A673 (cell line): ENCODE results near the gene SPATS2L. TPM values are rescaled to one million over a fixed set of nuclear protein-coding genes. Genes with fewer than 3 reads are reported as not detected.

Experiments used
- BruUV-seq: library from RNA; stranded (reverse); fragments of 400-500 nt; replicated peaks from 2 replicates; lab custom pipeline; 2021; lab: Mats Ljungman, UMichigan
- CTCF ChIA-PET: fragments of 300-600 bp; sonication (Branson Sonifier 250); formaldehyde crosslinking; loops from one replicate; lab custom pipeline; 2022; ENCODE audit warnings: antibody characterized with exemption; lab: Charles Lee
- POLR2A ChIA-PET: fragments of 300-600 bp; sonication (Branson Sonifier 250); formaldehyde crosslinking; loops from one replicate; lab custom pipeline; 2022; ENCODE audit warnings: antibody characterized with exemption; ENCODE audit not compliant: low non-redundant PET; lab: Charles Lee
- DNase-seq: peaks from one replicate; pipeline ENCODE4 v3.0.0-alpha.2; 2015; ENCODE audit warnings: low spot score
- H3K27ac ChIP-seq: fragments of 200-600 bp; sonication (generic); 2 replicates; pipeline ENCODE4 v1.5.1; 2016; ENCODE audit warnings: mixed run types, low read depth, mild to moderate bottlenecking, mixed read lengths, antibody characterized with exemption, low read length; ENCODE audit not compliant: poor library complexity, severe bottlenecking
- H3K27me3 ChIP-seq: fragments of 200-600 bp; sonication (generic); replicated peaks from 2 replicates; pipeline ENCODE4 v1.6.1; 2017; ENCODE audit warnings: mixed run types, low read depth, mild to moderate bottlenecking, mixed read lengths, antibody characterized with exemption, low read length; ENCODE audit not compliant: insufficient read depth, poor library complexity
- H3K36me3 ChIP-seq: fragments of 200-600 bp; sonication (generic); 2 replicates; pipeline ENCODE4 v1.6.1; 2016; ENCODE audit warnings: mixed run types, mild to moderate bottlenecking, mixed read lengths, antibody characterized with exemption, low read length; ENCODE audit not compliant: insufficient read depth, poor library complexity, severe bottlenecking
- H3K4me1 ChIP-seq: fragments of 200-600 bp; sonication (generic); 2 replicates; pipeline ENCODE4 v1.6.1; 2017; ENCODE audit warnings: mixed run types, mild to moderate bottlenecking, mixed read lengths, antibody characterized with exemption, low read length; ENCODE audit not compliant: insufficient read depth, poor library complexity, severe bottlenecking
- H3K4me3 ChIP-seq: fragments of 200-600 bp; sonication (generic); 2 replicates; pipeline ENCODE4 v1.5.1; 2016; ENCODE audit warnings: low read depth, mixed run types, mild to moderate bottlenecking, mixed read lengths, low read length; ENCODE audit not compliant: poor library complexity, severe bottlenecking
- H3K9me3 ChIP-seq: fragments of 200-600 bp; sonication (generic); 2 replicates; pipeline ENCODE4 v1.6.1; 2016; ENCODE audit warnings: mixed run types, low read depth, mild to moderate bottlenecking, mixed read lengths, antibody characterized with exemption, low read length; ENCODE audit not compliant: poor library complexity, severe bottlenecking
- CTCF ChIP-seq: fragments of 300-800, 200-600 bp; sonication (generic); conservative IDR thresholded peaks from 2 replicates; pipeline ENCODE4 v1.5.1; 2017; ENCODE audit warnings: low read depth, mild to moderate bottlenecking, antibody characterized with exemption, low read length, moderate library complexity, mixed read lengths
- EZH2 ChIP-seq: fragments of 200-600 bp; sonication (generic); IDR thresholded peaks from 2 replicates; pipeline ENCODE4 v1.6.1; 2017; ENCODE audit warnings: borderline replicate concordance, low read depth, mild to moderate bottlenecking, mixed read lengths, antibody characterized with exemption, low read length; ENCODE audit not compliant: poor library complexity, severe bottlenecking
- intact Hi-C: fragments of 100-400 bp; cut with micrococcal nuclease; formaldehyde crosslinking; loops from one replicate; pipeline ENCODE4 v1.10.0; 2022; ENCODE audit not compliant: unreplicated experiment
- total RNA-seq: library from RNA; stranded (reverse); gene quantifications from 2 replicates; pipeline ENCODE4 v1.2.3, GENCODE V29; 2021

Gene SPATS2L
- total RNA-seq, 1 experiment from 2014 or later = 10.0 TPM

- Histone ChIP-seq H3K4me3 (no peak overlapping the region), H3K9me3 (no peaks in the 10 kb centered on the region), H3K27me3 (no peaks in the 10 kb centered on the region), H3K36me3 (no peaks in the 10 kb centered on the region), H3K4me1 (no peaks in the 10 kb centered on the region), H3K27ac (no peak overlapping the region)
- ChIA-PET POLR2A (no interaction called here), CTCF (no interaction called here)
- no TSS peak for BruUV-seq
- intact Hi-C loops = no loop called here
- TF ChIP-seq EZH2 (no peak), CTCF (no peak)
- DNase-seq = no peak
Measured at GRCh38 chr2:200435379-200435778, 128.9 kb downstream of the SPATS2L start.

GRCh38 chr2:200438251-200438650 lies 131.8 kb downstream of the SPATS2L start:
- ChIA-PET CTCF (no interaction called here), POLR2A (no interaction called here)
- no peak for DNase-seq
- no peak for TF ChIP-seq EZH2
- TF ChIP-seq CTCF = no peak
- no peaks in the 10 kb centered on the region for H3K36me3 ChIP-seq
- no peak overlapping the region for H3K27ac ChIP-seq
- H3K4me1 ChIP-seq = no peaks in the 10 kb centered on the region
- intact Hi-C loops = no loop called here
- no peaks in the 10 kb centered on the region for H3K27me3 ChIP-seq
- BruUV-seq = no TSS peak
- H3K9me3 ChIP-seq = no peaks in the 10 kb centered on the region
- no peak overlapping the region for H3K4me3 ChIP-seq

- CTCF ChIA-PET = no interaction called here
- no peak for DNase-seq
- TF ChIP-seq CTCF (no peak), EZH2 (no peak)
- intact Hi-C loops = no loop called here
- no peak overlapping the region for H3K27ac ChIP-seq
- H3K9me3 ChIP-seq = no peaks in the 10 kb centered on the region
- POLR2A ChIA-PET = no interaction called here
- BruUV-seq = no TSS peak
- no peak overlapping the region for H3K4me3 ChIP-seq
- no peaks in the 10 kb centered on the region for H3K4me1 ChIP-seq
- no peaks in the 10 kb centered on the region for H3K36me3 ChIP-seq
- no peaks in the 10 kb centered on the region for H3K27me3 ChIP-seq
Measured at GRCh38 chr2:200438846-200439245, 132.4 kb downstream of the SPATS2L start.
